OCI-LY7 (cell line): ENCODE results near the gene PCBP3.

Experiments used
- EZH2phosphoT487 ChIP-seq: fragments of 200-600 bp; sonication (generic); IDR thresholded peaks from 2 replicates; pipeline ENCODE4 v1.6.1; 2018; ENCODE audit warnings: low read depth, borderline replicate concordance, mild to moderate bottlenecking, mixed run types, antibody characterized with exemption, low read length, moderate library complexity, mixed read lengths
- TF ChIP-seq, protein P1 (sequence below): fragments of 200-600 bp; sonication (generic); conservative IDR thresholded peaks from 2 replicates; pipeline ENCODE4 v1.5.1; 2014; ENCODE audit warnings: mild to moderate bottlenecking, antibody characterized with exemption, low read length, moderate library complexity, mixed read lengths

DNA sequence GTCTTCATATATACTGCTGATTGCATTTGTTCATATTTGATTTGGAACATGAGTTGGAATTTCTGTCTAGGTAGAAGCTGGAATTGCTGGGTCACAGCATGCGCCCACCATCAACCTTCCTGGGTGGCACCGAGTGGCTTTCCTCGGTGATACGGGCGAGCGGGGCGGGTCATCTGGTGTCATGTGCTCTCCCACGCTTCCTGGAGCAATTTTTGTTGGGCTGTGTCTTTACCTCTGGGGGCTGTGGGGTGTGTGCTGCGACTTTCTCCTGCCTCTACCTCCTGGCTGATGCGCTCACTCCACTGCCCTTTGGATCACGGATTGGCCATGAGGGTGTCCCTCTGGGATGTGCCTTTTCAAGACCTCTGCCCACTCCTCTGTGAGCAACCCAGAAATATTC is 229.4 kb downstream of the PCBP3 start:
- TF ChIP-seq, protein P1, sequence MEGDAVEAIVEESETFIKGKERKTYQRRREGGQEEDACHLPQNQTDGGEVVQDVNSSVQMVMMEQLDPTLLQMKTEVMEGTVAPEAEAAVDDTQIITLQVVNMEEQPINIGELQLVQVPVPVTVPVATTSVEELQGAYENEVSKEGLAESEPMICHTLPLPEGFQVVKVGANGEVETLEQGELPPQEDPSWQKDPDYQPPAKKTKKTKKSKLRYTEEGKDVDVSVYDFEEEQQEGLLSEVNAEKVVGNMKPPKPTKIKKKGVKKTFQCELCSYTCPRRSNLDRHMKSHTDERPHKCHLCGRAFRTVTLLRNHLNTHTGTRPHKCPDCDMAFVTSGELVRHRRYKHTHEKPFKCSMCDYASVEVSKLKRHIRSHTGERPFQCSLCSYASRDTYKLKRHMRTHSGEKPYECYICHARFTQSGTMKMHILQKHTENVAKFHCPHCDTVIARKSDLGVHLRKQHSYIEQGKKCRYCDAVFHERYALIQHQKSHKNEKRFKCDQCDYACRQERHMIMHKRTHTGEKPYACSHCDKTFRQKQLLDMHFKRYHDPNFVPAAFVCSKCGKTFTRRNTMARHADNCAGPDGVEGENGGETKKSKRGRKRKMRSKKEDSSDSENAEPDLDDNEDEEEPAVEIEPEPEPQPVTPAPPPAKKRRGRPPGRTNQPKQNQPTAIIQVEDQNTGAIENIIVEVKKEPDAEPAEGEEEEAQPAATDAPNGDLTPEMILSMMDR = no peak
- TF ChIP-seq EZH2phosphoT487 = no peak
